ENCODE results near the gene PPP1R3F.

Gene PPP1R3F

GRCh38 chrX:49237060-49237459, 32.5 kb upstream of the PPP1R3F start:
- Histone ChIP-seq H2AFZ (ENCODE audit: low read length) (no peak overlapping the region), H3K27me3 (replicated peaks; ENCODE audit: insufficient read depth, low read length) (no peaks in the 10 kb centered on the region), H3K9ac (ENCODE audit: low read length) (no peak overlapping the region), H4K20me1 (ENCODE audit: insufficient read depth, low read length) (no peaks in the 10 kb centered on the region), H3K4me1 (ENCODE audit: low read length) (no peaks in the 10 kb centered on the region), H3K9me3 (replicated peaks; ENCODE audit: insufficient read depth, low read length) (no peaks in the 10 kb centered on the region), H3K27ac (ENCODE audit: low read length) (no peak overlapping the region), H3K36me3 (replicated peaks; ENCODE audit: insufficient read depth, low read length) (no peaks in the 10 kb centered on the region), H3K4me2 (ENCODE audit: low read depth, low read length) (no peak overlapping the region), H3K4me3 (ENCODE audit: low read length) (no peak overlapping the region), H3K79me2 (ENCODE audit: low read length) (no peaks in the 10 kb centered on the region), H3K9me2 (replicated peaks; ENCODE audit: insufficient read depth, low read length) (no peaks in the 10 kb centered on the region), H3F3A (ENCODE audit: insufficient read depth, low read length) (no peaks in the 10 kb centered on the region)
- no peak for DNase-seq
- TF ChIP-seq EZH2phosphoT487 (IDR thresholded peaks at IDR 0.05; ENCODE audit: low read length), result no peak
- no peak for TF ChIP-seq CTCF (IDR thresholded peaks at IDR 0.05; ENCODE audit: low read length)
- no peak for TF ChIP-seq EZH2 (optimal IDR thresholded peaks at IDR 0.05; ENCODE audit: low read depth, low read length)

GRCh38 chrX:49238735-49239134, 30.9 kb upstream of the PPP1R3F start:
- Histone ChIP-seq H3K4me2 (ENCODE audit: low read depth, low read length) (no peak overlapping the region), H3F3A (ENCODE audit: insufficient read depth, low read length) (no peaks in the 10 kb centered on the region), H3K79me2 (ENCODE audit: low read length) (no peaks in the 10 kb centered on the region), H3K4me3 (ENCODE audit: low read length) (no peak overlapping the region), H3K4me1 (ENCODE audit: low read length) (no peaks in the 10 kb centered on the region), H3K9me2 (replicated peaks; ENCODE audit: insufficient read depth, low read length) (no peaks in the 10 kb centered on the region), H3K9me3 (replicated peaks; ENCODE audit: insufficient read depth, low read length) (no peaks in the 10 kb centered on the region), H2AFZ (ENCODE audit: low read length) (no peak overlapping the region), H4K20me1 (ENCODE audit: insufficient read depth, low read length) (no peaks in the 10 kb centered on the region), H3K36me3 (replicated peaks; ENCODE audit: insufficient read depth, low read length) (no peaks in the 10 kb centered on the region), H3K27me3 (replicated peaks; ENCODE audit: insufficient read depth, low read length) (no peaks in the 10 kb centered on the region), H3K27ac (ENCODE audit: low read length) (no peak overlapping the region), H3K9ac (ENCODE audit: low read length) (no peak overlapping the region)
- DNase-seq, result no peak
- TF ChIP-seq EZH2 (optimal IDR thresholded peaks at IDR 0.05; ENCODE audit: low read depth, low read length) (no peak), EZH2phosphoT487 (IDR thresholded peaks at IDR 0.05; ENCODE audit: low read length) (no peak), CTCF (IDR thresholded peaks at IDR 0.05; ENCODE audit: low read length) (no peak)

- Histone ChIP-seq H3F3A (ENCODE audit: insufficient read depth, low read length) (no peaks in the 10 kb centered on the region), H3K27ac (ENCODE audit: low read length) (no peak overlapping the region), H3K79me2 (ENCODE audit: low read length) (no peaks in the 10 kb centered on the region), H3K36me3 (replicated peaks; ENCODE audit: insufficient read depth, low read length) (no peaks in the 10 kb centered on the region), H3K4me3 (ENCODE audit: low read length) (no peak overlapping the region), H3K27me3 (replicated peaks; ENCODE audit: insufficient read depth, low read length) (no peaks in the 10 kb centered on the region), H3K9me3 (replicated peaks; ENCODE audit: insufficient read depth, low read length) (no peaks in the 10 kb centered on the region), H3K9me2 (replicated peaks; ENCODE audit: insufficient read depth, low read length) (no peaks in the 10 kb centered on the region), H3K4me1 (ENCODE audit: low read length) (no peaks in the 10 kb centered on the region), H3K9ac (ENCODE audit: low read length) (no peak overlapping the region), H2AFZ (ENCODE audit: low read length) (no peak overlapping the region), H4K20me1 (ENCODE audit: insufficient read depth, low read length) (no peaks in the 10 kb centered on the region), H3K4me2 (ENCODE audit: low read depth, low read length) (no peak overlapping the region)
- no peak for DNase-seq
- TF ChIP-seq CTCF (IDR thresholded peaks at IDR 0.05; ENCODE audit: low read length) (no peak), EZH2 (optimal IDR thresholded peaks at IDR 0.05; ENCODE audit: low read depth, low read length) (no peak), EZH2phosphoT487 (IDR thresholded peaks at IDR 0.05; ENCODE audit: low read length) (no peak)
Observed at GRCh38 chrX:49242545-49243066, 27.0 kb upstream of the PPP1R3F start.
